Activated B cell treated with CpG ODN at 0.5 μM for 24 hours (primary cell): ENCODE measurements around the gene MGME1. TPM values are rescaled to one million over a fixed set of nuclear protein-coding genes. Genes with fewer than 3 reads are reported as not detected.

Experiments
- ATAC-seq: fragments of 200-7000 bp; cut with Tn5 transposase; one replicate; pipeline ENCODE4 v1.10.0; 2021; ENCODE audit warnings: low read depth, mild to moderate bottlenecking, moderate library complexity
- CTCF ChIA-PET: fragments of 350-600 bp; sonication (Branson Sonifier 250); formaldehyde crosslinking; loops from one replicate; lab custom pipeline; 2021; ENCODE audit warnings: antibody characterized with exemption; lab: Charles Lee
- POLR2A ChIA-PET: fragments of 350-600 bp; sonication (Branson Sonifier 250); formaldehyde crosslinking; loops from one replicate; lab custom pipeline; 2021; ENCODE audit warnings: antibody characterized with exemption; lab: Charles Lee
- DNase-seq: peaks from one replicate; pipeline ENCODE4 v3.0.0; 2022
- H3K27ac Mint-ChIP-seq: one replicate; pipeline ENCODE4 v1.8.0; 2020; ENCODE audit warnings: mixed read lengths
- H3K27me3 Mint-ChIP-seq: one replicate; pipeline ENCODE4 v1.8.0; 2021; ENCODE audit warnings: mixed read lengths
- H3K36me3 Mint-ChIP-seq: one replicate; pipeline ENCODE4 v1.8.0; 2021; ENCODE audit warnings: low read depth, mixed read lengths
- H3K4me1 Mint-ChIP-seq: one replicate; pipeline ENCODE4 v1.8.0; 2021; ENCODE audit warnings: mixed read lengths
- H3K4me3 Mint-ChIP-seq: one replicate; pipeline ENCODE4 v1.8.0; 2020; ENCODE audit warnings: mild to moderate bottlenecking, mixed read lengths
- H3K9me3 Mint-ChIP-seq: one replicate; pipeline ENCODE4 v1.8.0; 2020; ENCODE audit warnings: mixed read lengths
- intact Hi-C: fragments of 100-400 bp; cut with micrococcal nuclease; formaldehyde crosslinking; loops from one replicate; pipeline ENCODE4 v1.15.1; 2024
- total RNA-seq: library from RNA; stranded (reverse); gene quantifications from 2 replicates; pipeline ENCODE4 v1.2.3, GENCODE V29; 2022
- TF ChIP-seq, protein P1 (sequence below): fragments of 200-600 bp; IDR thresholded peaks from one replicate; pipeline ENCODE4 v1.8.0; 2022; ENCODE audit warnings: antibody characterized with exemption, mild to moderate bottlenecking

MGME1 gene
- total RNA-seq, 1 donor from 2014 or later, result 19.0 TPM

DNA sequence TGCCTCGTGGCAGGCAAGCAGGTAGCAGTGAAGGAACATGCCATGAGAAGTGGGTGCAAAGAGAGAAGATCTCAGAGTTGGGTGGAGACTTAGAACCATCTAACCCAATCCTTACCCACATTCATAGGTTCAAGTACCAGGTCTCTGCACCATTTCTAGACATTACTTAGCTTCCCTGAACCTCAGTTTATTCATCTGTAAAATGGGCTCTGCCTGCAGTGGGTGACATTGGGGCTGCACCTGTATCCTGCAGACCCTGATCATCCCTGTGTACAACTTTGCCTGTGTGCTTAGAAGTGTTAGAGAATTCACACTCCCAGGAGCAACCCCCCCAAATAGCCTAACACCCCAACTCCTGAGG, 42.9 kb upstream of the MGME1 start:
- Mint-ChIP-seq H3K27ac (no peak overlapping the region), H3K4me3 (no peak overlapping the region), H3K27me3 (peaks cover 20% of the 10 kb centered on the region), H3K4me1 (no peaks in the 10 kb centered on the region), H3K36me3 (no peaks in the 10 kb centered on the region), H3K9me3 (no peaks in the 10 kb centered on the region)
- intact Hi-C loops, result no loop called here
- TF ChIP-seq, protein P1, sequence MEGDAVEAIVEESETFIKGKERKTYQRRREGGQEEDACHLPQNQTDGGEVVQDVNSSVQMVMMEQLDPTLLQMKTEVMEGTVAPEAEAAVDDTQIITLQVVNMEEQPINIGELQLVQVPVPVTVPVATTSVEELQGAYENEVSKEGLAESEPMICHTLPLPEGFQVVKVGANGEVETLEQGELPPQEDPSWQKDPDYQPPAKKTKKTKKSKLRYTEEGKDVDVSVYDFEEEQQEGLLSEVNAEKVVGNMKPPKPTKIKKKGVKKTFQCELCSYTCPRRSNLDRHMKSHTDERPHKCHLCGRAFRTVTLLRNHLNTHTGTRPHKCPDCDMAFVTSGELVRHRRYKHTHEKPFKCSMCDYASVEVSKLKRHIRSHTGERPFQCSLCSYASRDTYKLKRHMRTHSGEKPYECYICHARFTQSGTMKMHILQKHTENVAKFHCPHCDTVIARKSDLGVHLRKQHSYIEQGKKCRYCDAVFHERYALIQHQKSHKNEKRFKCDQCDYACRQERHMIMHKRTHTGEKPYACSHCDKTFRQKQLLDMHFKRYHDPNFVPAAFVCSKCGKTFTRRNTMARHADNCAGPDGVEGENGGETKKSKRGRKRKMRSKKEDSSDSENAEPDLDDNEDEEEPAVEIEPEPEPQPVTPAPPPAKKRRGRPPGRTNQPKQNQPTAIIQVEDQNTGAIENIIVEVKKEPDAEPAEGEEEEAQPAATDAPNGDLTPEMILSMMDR, result no peak
- no peak for DNase-seq
- POLR2A ChIA-PET, result no interaction called here
- CTCF ChIA-PET, result no interaction called here
- no peak for ATAC-seq

DNA sequence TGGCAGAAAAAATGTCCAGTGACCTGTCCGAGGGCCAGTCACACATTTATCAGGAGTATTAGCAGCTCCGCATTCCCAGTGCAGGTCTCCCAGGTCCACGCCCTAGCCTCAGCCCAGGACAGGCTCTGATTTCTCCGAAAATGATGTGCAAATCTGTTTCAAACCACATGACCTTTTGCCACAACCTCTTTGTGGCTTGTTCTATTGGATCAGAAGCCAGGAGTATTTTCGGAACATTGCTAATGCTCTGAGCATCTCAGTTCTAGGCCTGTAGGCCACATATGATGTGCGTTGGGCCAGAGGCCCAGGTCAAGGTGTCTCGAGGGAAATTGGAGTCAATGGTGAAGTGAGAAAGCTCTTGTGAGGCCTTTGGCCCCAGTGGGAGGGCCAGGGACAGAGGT, 40.6 kb upstream of the MGME1 start:
- H3K27me3 Mint-ChIP-seq, result peaks cover 20% of the 10 kb centered on the region
- no peak overlapping the region for H3K4me3 Mint-ChIP-seq
- intact Hi-C loops, result no loop called here
- CTCF ChIA-PET, result no interaction called here
- DNase-seq (no peak), ATAC-seq (no peak)
- H3K9me3 Mint-ChIP-seq, result no peaks in the 10 kb centered on the region
- POLR2A ChIA-PET, result no interaction called here
- H3K27ac Mint-ChIP-seq, result no peak overlapping the region
- H3K36me3 Mint-ChIP-seq, result no peaks in the 10 kb centered on the region
- TF ChIP-seq, protein P1, result no peak
- H3K4me1 Mint-ChIP-seq, result no peaks in the 10 kb centered on the region

DNA sequence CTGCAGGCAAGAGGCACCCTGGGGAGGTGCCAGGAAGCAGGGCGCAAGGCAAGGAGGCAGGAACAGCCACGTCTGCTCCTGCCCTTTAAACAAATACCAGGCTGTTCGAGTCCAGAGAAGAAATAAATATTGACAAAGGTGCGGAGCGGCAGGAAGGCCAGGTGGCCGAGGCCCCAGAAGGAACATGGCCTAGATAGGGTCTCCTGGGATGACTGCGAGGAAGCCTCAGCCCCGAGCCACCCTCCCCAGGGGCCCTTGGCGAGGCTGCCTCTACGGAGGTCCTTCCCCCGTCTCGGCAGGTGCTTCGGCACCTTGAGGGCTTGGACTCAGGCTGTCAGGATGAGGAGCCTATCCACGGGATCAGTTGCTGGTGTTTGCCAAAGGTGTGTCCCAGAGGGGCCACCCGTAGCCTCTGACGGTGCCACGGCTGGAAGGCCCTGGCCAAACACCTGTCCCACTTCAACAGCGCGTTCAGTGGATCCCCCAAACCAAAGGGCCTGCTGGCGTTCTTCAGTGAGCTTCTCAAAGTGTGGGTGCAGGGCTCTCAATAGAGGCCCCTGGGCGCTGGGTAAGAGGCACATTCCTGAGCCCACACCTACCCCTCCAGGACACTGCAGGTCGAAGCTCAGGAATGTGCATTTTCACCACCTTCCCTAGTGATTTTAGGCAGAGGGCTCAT, 40.0 kb upstream of the MGME1 start:
- H3K27ac Mint-ChIP-seq, result no peak overlapping the region
- TF ChIP-seq, protein P1, result no peak
- H3K4me3 Mint-ChIP-seq, result no peak overlapping the region
- H3K4me1 Mint-ChIP-seq, result no peaks in the 10 kb centered on the region
- no peaks in the 10 kb centered on the region for H3K36me3 Mint-ChIP-seq
- ChIA-PET POLR2A (no interaction called here), CTCF (no interaction called here)
- intact Hi-C loops, result no loop called here
- peaks cover 20% of the 10 kb centered on the region for H3K27me3 Mint-ChIP-seq
- DNase-seq, result no peak
- no peak for ATAC-seq
- no peaks in the 10 kb centered on the region for H3K9me3 Mint-ChIP-seq

DNA sequence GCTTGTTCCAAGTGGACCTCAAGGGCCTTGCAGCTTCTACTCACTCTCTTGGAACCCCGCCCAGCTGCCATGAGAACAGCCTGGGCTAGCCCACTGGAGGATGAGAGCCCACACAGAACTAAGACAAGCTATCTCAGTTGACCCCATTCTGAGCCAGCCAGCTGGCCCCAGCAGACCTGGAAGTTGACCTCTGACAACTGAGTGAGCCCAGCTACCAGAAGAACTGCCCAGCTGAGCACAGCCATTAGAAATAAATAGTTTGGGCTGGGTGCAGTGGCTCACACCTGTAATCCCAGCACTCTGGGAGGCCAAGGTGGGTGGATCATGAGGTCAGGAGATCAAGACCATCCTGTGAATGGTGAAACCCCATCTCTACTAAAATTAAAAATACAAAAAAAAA, 37.3 kb upstream of the MGME1 start:
- H3K36me3 Mint-ChIP-seq, result no peaks in the 10 kb centered on the region
- no peak for ATAC-seq
- TF ChIP-seq, protein P1, result no peak
- POLR2A ChIA-PET, result interaction anchor here (0.6 kb wide), 1 partner anchor 131 kb away, joined by 4 read pairs; no protein-coding TSS in a partner anchor
- CTCF ChIA-PET, result no interaction called here
- no peak overlapping the region for H3K27ac Mint-ChIP-seq
- DNase-seq, result no peak
- H3K4me3 Mint-ChIP-seq, result no peak overlapping the region
- intact Hi-C loops, result no loop called here
- peaks cover 15% of the 10 kb centered on the region for H3K27me3 Mint-ChIP-seq
- no peaks in the 10 kb centered on the region for H3K9me3 Mint-ChIP-seq
- H3K4me1 Mint-ChIP-seq, result no peaks in the 10 kb centered on the region

DNA sequence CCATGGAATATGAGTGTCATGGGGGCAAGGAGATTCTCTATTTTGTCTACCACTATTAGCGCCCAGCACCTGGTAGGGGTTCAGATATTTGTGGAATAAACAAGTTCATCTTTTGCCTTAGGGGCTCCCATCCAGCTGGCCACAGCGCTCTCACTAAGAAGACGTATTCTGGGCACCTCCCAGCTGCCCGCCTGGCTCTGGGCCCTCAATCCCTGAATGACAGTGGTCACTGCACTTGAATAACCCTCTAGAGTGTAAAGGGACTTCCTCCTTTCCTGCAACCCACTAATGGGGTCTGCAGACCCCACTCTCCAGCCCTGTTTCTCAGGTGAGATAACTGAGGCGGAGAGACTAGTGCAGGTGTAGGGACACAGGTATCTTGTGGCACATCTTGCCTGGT, 36.4 kb upstream of the MGME1 start:
- intact Hi-C loops, result no loop called here
- H3K27ac Mint-ChIP-seq, result no peak overlapping the region
- DNase-seq (no peak), ATAC-seq (no peak)
- H3K4me3 Mint-ChIP-seq, result no peak overlapping the region
- peaks cover 10% of the 10 kb centered on the region for H3K27me3 Mint-ChIP-seq
- no peaks in the 10 kb centered on the region for H3K36me3 Mint-ChIP-seq
- H3K9me3 Mint-ChIP-seq, result no peaks in the 10 kb centered on the region
- H3K4me1 Mint-ChIP-seq, result no peaks in the 10 kb centered on the region
- ChIA-PET CTCF (no interaction called here), POLR2A (no interaction called here)
- TF ChIP-seq, protein P1, result no peak
